AG04449 (cell line): ENCODE results near the gene NAAA.

Experiments used
- CTCF ChIA-PET: fragments of 350-600 bp; formaldehyde crosslinking; extraction: SDS; loops from one replicate; lab custom pipeline; 2021; ENCODE audit warnings: antibody characterized with exemption; lab: Yijun Ruan, JAX
- POLR2A ChIA-PET: fragments of 400-600, 350-600 bp; formaldehyde crosslinking; extraction: SDS; loops from one replicate; lab custom pipeline; 2020; ENCODE audit warnings: antibody characterized with exemption, inconsistent platforms; lab: Yijun Ruan, JAX
- DNase-seq: peaks from one replicate; pipeline ENCODE4 v3.0.0-alpha.2; 2010; ENCODE audit warnings: low read depth, low spot score
- H3K4me3 ChIP-seq: 2 replicates; pipeline ENCODE4 v1.5.1; 2011; ENCODE audit warnings: low read depth, mild to moderate bottlenecking, control low read depth, low read length
- TF ChIP-seq, protein P1 (sequence below): IDR thresholded peaks from one replicate; pipeline ENCODE4 v1.5.1; 2011; ENCODE audit warnings: mild to moderate bottlenecking, moderate library complexity, low read length, control low read depth, inconsistent platforms; ENCODE audit not compliant: insufficient read depth; ENCODE audit errors: missing control alignments

The NAAA gene

DNA sequence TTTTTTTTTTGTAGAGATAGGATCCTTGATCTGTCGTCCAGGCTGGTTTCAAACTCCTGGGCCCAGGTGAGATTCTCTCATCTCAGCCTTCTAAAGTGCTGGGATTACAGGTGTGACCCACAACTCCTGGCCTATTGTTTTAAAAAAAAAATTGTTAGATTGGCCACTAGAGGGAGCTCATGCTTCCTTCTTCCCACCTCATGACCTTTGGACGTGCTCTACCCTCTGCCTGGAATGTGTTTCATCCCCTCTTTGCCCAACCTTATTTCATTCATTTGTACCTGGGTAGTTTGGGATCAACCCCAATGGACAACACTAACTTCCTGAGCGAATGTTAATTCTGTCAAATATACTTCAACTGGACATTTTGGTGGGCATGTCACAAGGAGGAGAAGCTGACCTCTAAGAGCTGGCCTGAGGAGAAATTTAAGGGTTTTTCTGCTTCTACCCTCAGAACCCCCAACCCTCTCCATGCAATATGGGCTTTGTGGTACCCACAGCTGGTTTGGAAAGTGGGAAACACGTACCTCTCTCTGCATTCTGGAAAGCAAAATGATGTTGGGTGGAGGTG is 45.0 kb downstream of the NAAA start:
- ChIA-PET CTCF (interaction anchor here (0.6 to 5.0 kb wide), 26 partner anchors 9 to 382 kb away, joined by 3 to 43 read pairs (median 4); partner anchors contain the start of genes NAAA, RCHY1 and THAP6), POLR2A (no interaction called here)
- no peak for DNase-seq
- TF ChIP-seq, protein P1, sequence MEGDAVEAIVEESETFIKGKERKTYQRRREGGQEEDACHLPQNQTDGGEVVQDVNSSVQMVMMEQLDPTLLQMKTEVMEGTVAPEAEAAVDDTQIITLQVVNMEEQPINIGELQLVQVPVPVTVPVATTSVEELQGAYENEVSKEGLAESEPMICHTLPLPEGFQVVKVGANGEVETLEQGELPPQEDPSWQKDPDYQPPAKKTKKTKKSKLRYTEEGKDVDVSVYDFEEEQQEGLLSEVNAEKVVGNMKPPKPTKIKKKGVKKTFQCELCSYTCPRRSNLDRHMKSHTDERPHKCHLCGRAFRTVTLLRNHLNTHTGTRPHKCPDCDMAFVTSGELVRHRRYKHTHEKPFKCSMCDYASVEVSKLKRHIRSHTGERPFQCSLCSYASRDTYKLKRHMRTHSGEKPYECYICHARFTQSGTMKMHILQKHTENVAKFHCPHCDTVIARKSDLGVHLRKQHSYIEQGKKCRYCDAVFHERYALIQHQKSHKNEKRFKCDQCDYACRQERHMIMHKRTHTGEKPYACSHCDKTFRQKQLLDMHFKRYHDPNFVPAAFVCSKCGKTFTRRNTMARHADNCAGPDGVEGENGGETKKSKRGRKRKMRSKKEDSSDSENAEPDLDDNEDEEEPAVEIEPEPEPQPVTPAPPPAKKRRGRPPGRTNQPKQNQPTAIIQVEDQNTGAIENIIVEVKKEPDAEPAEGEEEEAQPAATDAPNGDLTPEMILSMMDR = peak; percentile 49
- H3K4me3 ChIP-seq = no peak overlapping the region

- ChIA-PET POLR2A (no interaction called here), CTCF (interaction anchor here (1.0 to 5.0 kb wide), 4 partner anchors 13 to 45 kb away, joined by 3 to 43 read pairs (median 6); no protein-coding TSS in a partner anchor)
- H3K4me3 ChIP-seq = no peak overlapping the region
- TF ChIP-seq, protein P1 = no peak
- DNase-seq = no peak
Observed at GRCh38 chr4:75892508-75892907, 48.3 kb downstream of the NAAA start.

GRCh38 chr4:75891611-75892010 is 49.2 kb downstream of the NAAA start:
- TF ChIP-seq, protein P1 = no peak
- H3K4me3 ChIP-seq = no peak overlapping the region
- ChIA-PET CTCF (interaction anchor here (2.6 to 5.0 kb wide), 2 partner anchors 14 to 24 kb away, joined by 9 to 43 read pairs; no protein-coding TSS in a partner anchor), POLR2A (no interaction called here)
- no peak for DNase-seq

GRCh38 chr4:75889537-75890199 is 51.1 kb downstream of the NAAA start:
- POLR2A ChIA-PET = no interaction called here
- CTCF ChIA-PET = no interaction called here
- no peak overlapping the region for H3K4me3 ChIP-seq
- no peak for DNase-seq
- TF ChIP-seq, protein P1 = no peak

DNA sequence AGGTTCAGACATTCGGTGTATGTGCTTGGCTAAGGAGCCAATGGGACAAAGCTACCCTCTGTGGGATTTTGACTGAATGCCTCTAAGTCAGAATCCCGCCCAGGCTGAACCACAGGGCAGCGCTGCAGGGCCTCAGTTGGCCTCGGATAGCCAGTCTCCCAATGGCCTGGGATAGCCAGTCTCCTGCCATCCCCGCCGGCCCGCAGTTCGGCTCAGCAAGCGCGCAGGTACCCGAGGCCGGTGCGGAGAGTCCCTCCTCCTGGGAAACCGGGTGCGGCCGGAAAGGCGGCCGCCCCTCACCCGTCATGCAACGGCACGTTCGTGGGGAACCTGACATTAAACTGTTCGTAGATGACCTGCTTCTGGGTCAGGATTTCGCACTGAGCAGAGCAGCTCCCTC is 54.7 kb downstream of the NAAA start:
- H3K4me3 ChIP-seq = no peak overlapping the region
- DNase-seq = no peak
- CTCF ChIA-PET = interaction anchor here (2.1 kb wide), 1 partner anchor 10 kb away, joined by 7 read pairs; no protein-coding TSS in a partner anchor
- TF ChIP-seq, protein P1 = no peak
- POLR2A ChIA-PET = no interaction called here

GRCh38 chr4:75881476-75881875 is 59.3 kb downstream of the NAAA start:
- TF ChIP-seq, protein P1 = no peak
- CTCF ChIA-PET = interaction anchor here (5.3 kb wide), 1 partner anchor 14 kb away, joined by 32 read pairs; no protein-coding TSS in a partner anchor
- no peak for DNase-seq
- H3K4me3 ChIP-seq = no peak overlapping the region
- POLR2A ChIA-PET = no interaction called here
